Measurements from ENCODE around the gene CACNA2D3.

- no peak for TF ChIP-seq CTCF (IDR thresholded peaks at IDR 0.05)
- TF ChIP-seq POLR2AphosphoS5 (IDR thresholded peaks at IDR 0.05): no peak
- no peak for TF ChIP-seq POLR2A (IDR thresholded peaks at IDR 0.05)
These were observed 827.2 kb downstream of the CACNA2D3 start for GRCh38 chr3:54949491-54950044.

All from upper lobe of left lung (tissue), 4 donors.